Endodermal cell (in vitro differentiated cells): ENCODE measurements around the gene TNRC18. TPM values are rescaled to one million over a fixed set of nuclear protein-coding genes. Genes with fewer than 3 reads are reported as not detected.
"Not testable (repeated sequence)": the region's sequence is repeated elsewhere in the genome, so short reads cannot be mapped to it uniquely, and the experiment has no call there.

Source experiments
- DNase-seq: peaks from one replicate; pipeline ENCODE4 v3.0.0-alpha.2; 2017
- H3K27ac ChIP-seq: 2 replicates; pipeline ENCODE4 v1.5.1; 2013; ENCODE audit warnings: mild to moderate bottlenecking, low read depth, low read length, moderate library complexity
- H3K27me3 ChIP-seq: 2 replicates; pipeline ENCODE4 v1.6.1; 2013; ENCODE audit warnings: mild to moderate bottlenecking, low read length, moderate library complexity; ENCODE audit not compliant: insufficient read depth, control insufficient read depth, poor library complexity, severe bottlenecking
- H3K36me3 ChIP-seq: 2 replicates; pipeline ENCODE4 v1.7.0; 2013; ENCODE audit warnings: mild to moderate bottlenecking, low read length, moderate library complexity; ENCODE audit not compliant: control insufficient read depth, insufficient read depth
- H3K4me1 ChIP-seq: one replicate; pipeline ENCODE4 v1.7.0; 2013; ENCODE audit warnings: low read length; ENCODE audit not compliant: control insufficient read depth, insufficient read depth
- H3K4me3 ChIP-seq: 2 replicates; pipeline ENCODE4 v1.5.1; 2013; ENCODE audit warnings: mild to moderate bottlenecking, low read length, moderate library complexity
- H3K9ac ChIP-seq: 2 replicates; pipeline ENCODE4 v1.6.1; 2013; ENCODE audit warnings: mild to moderate bottlenecking, low read length, moderate library complexity; ENCODE audit not compliant: poor library complexity, severe bottlenecking; ENCODE audit errors: extremely low read depth
- H3K9me3 ChIP-seq: 2 replicates; pipeline ENCODE4 v1.6.1; 2013; ENCODE audit warnings: mild to moderate bottlenecking, low read length, moderate library complexity; ENCODE audit not compliant: control insufficient read depth
- H3K27ac Mint-ChIP-seq: 2 replicates; pipeline ENCODE4 v1.8.0; 2020; ENCODE audit warnings: mixed read lengths
- H3K27me3 Mint-ChIP-seq: 2 replicates; pipeline ENCODE4 v1.8.0; 2021; ENCODE audit warnings: mild to moderate bottlenecking, mixed read lengths; ENCODE audit not compliant: insufficient read depth
- H3K36me3 Mint-ChIP-seq: 2 replicates; pipeline ENCODE4 v1.8.0; 2020; ENCODE audit warnings: low read depth, mixed read lengths
- H3K4me1 Mint-ChIP-seq: 2 replicates; pipeline ENCODE4 v1.8.0; 2020; ENCODE audit warnings: mixed read lengths
- H3K4me3 Mint-ChIP-seq: 2 replicates; pipeline ENCODE4 v1.8.0; 2020; ENCODE audit warnings: mild to moderate bottlenecking, moderate library complexity, mixed read lengths
- H3K9me3 Mint-ChIP-seq: 2 replicates; pipeline ENCODE4 v1.8.0; 2020; ENCODE audit warnings: mild to moderate bottlenecking, mixed read lengths
- CTCF ChIP-seq: fragments of 200-600 bp; sonication (generic); conservative IDR thresholded peaks from 2 replicates; pipeline ENCODE4 v1.5.0; 2021; ENCODE audit warnings: antibody characterized with exemption, mild to moderate bottlenecking
- WGBS, 2 experiments: methylation state at CpG; one replicate each; pipeline versions ENCODE4 v1.1.5 to v1.1.7; 2013; ENCODE audit warnings: missing lambda C conversion rate in 2 of 2, mixed read lengths in 1 of 2; ENCODE audit not compliant: insufficient coverage in 1 of 2, insufficient read length in 1 of 2; 5-methylcytosine and 5-hydroxymethylcytosine counted together
- total RNA-seq, 2 donors: library from RNA; stranded (reverse); fragmentation: NEBNext Ultra II Directional in 1 of 2; extraction: Animal tissue kit (Norgen Biotek cat#: 25700) in 1 of 2; gene quantifications; 2 replicates in 1 of 2; 3 replicates in 1 of 2; pipeline ENCODE4 v1.2.1, GENCODE V29; 2021

Gene TNRC18
- total RNA-seq, 2 donors from 2014 or later: 103 to 136 TPM

- Histone ChIP-seq H3K9me3 (peaks cover 17% of the 10 kb centered on the region), H3K27me3 (no peaks in the 10 kb centered on the region), H3K9ac (no peak overlapping the region), H3K27ac (no peak overlapping the region), H3K4me1 (no peaks in the 10 kb centered on the region), H3K36me3 (peaks cover 72% of the 10 kb centered on the region), H3K4me3 (no peak overlapping the region)
- Mint-ChIP-seq H3K4me1 (no peaks in the 10 kb centered on the region), H3K9me3 (peaks cover 21% of the 10 kb centered on the region), H3K27me3 (no peaks in the 10 kb centered on the region), H3K4me3 (no peak overlapping the region), H3K27ac (no peak overlapping the region), H3K36me3 (peaks cover 70% of the 10 kb centered on the region)
- TF ChIP-seq CTCF: no peak
- DNase-seq: no peak
- 97% methylated on average over 14 to 33 of the region's 33 CpGs for WGBS, 2 experiments
Observed at GRCh38 chr7:5320802-5321396, 102.7 kb downstream of the TNRC18 start.

DNA sequence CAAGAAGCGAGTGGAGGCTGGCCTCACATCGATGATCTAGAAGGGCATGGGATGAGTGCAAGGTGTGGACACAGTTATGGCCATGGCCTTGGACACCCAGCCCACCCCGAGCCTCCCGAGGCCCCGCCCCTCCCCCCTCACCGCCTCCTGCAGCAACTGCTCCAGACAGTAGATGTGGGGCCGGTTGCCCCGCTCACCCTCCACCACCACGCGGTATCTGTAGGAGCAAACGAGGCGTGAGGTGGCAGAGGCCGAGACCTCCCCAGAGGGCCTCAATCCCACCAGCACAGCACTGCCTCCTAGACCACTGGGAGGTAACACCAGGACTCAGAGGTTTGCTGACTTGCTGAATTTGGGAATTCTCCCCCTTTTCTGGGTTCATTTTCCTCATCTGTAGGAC lies 103.2 kb downstream of the TNRC18 start:
- WGBS, 2 experiments: 94 to 100% methylated on average over 7 to 13 of the region's 13 CpGs
- H3K36me3 Mint-ChIP-seq: peaks cover 72% of the 10 kb centered on the region

DNA sequence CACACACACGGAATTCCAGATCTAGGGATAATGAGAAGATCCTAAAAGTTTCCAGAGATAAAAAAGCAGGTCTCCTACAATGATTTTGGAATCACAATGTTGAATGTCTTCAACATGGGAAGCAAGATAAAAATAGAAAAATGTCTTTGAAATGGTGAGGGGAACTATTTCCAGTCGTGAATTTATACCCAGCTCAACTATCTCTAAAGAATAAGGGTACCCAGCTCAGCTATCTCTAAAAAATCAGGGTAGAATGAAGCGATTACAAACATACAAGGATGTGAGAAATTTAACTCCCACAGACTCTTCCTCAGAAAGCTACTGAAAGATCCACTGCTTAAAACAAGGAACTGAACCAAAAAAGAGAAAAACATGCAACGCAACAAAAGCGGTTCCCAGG lies 105.0 kb downstream of the TNRC18 start:
- not testable (repeated sequence) for H3K27me3 ChIP-seq, H3K9ac ChIP-seq, H3K27me3 Mint-ChIP-seq, H3K4me1 ChIP-seq, H3K27ac Mint-ChIP-seq, H3K27ac ChIP-seq, H3K4me3 ChIP-seq, DNase-seq, H3K4me3 Mint-ChIP-seq, H3K4me1 Mint-ChIP-seq
- Histone ChIP-seq H3K9me3 (peaks cover 17% of the 10 kb centered on the region), H3K36me3 (peaks cover 61% of the 10 kb centered on the region)
- H3K9me3 Mint-ChIP-seq: peaks cover 21% of the 10 kb centered on the region
- peaks cover 66% of the 10 kb centered on the region for H3K36me3 Mint-ChIP-seq
- 96 to 100% methylated on average over 1 to 5 of the region's 5 CpGs for WGBS, 2 experiments

More for the DNA sequence above, 103.2 kb downstream of the TNRC18 start:
- Mint-ChIP-seq H3K4me3 (no peak overlapping the region), H3K9me3 (peaks cover 21% of the 10 kb centered on the region), H3K4me1 (no peaks in the 10 kb centered on the region), H3K27me3 (no peaks in the 10 kb centered on the region), H3K27ac (no peak overlapping the region)
- TF ChIP-seq CTCF: no peak
- Histone ChIP-seq H3K9me3 (peaks cover 17% of the 10 kb centered on the region), H3K27ac (no peak overlapping the region), H3K36me3 (peaks cover 72% of the 10 kb centered on the region), H3K4me3 (no peak overlapping the region), H3K4me1 (no peaks in the 10 kb centered on the region), H3K27me3 (no peaks in the 10 kb centered on the region), H3K9ac (no peak overlapping the region)
- DNase-seq: peak; percentile 45

DNA sequence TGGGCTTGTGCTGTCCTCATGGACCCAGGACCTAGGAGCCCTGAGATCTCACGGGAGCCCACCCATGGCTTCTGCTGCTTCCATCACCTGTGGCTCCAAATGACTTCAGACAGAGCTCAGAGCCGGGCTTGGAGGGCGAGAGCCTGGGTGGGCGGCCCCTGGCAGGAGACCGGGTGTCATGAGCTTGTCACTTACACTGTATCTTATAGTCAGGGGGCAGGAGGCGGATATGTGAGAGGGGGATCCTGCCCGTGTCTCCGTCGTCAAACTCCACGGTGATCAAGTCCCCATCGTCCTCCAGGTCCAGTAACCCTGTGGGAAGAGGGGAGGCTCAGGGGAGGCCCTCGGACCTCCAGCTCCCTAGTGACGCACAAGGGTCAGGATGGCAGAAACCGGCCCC lies 107.9 kb downstream of the TNRC18 start:
- Histone ChIP-seq H3K27me3 (no peaks in the 10 kb centered on the region), H3K27ac (no peak overlapping the region), H3K4me3 (no peak overlapping the region), H3K9ac (no peak overlapping the region), H3K36me3 (peaks cover 54% of the 10 kb centered on the region), H3K4me1 (no peaks in the 10 kb centered on the region), H3K9me3 (peaks cover 17% of the 10 kb centered on the region)
- Mint-ChIP-seq H3K27me3 (no peaks in the 10 kb centered on the region), H3K27ac (no peak overlapping the region), H3K4me1 (no peaks in the 10 kb centered on the region), H3K4me3 (no peak overlapping the region), H3K36me3 (peaks cover 59% of the 10 kb centered on the region), H3K9me3 (peaks cover 21% of the 10 kb centered on the region)
- peak; percentile 20 for DNase-seq
- 96 to 97% methylated on average over 3 to 14 of the region's 14 CpGs for WGBS, 2 experiments
- no peak for TF ChIP-seq CTCF
